ENCODE data around the gene ZBTB46.
"Not testable (repeated sequence)": the region's sequence is repeated elsewhere in the genome, so short reads cannot be mapped to it uniquely, and the experiment has no call there.

ZBTB46 gene

GRCh38 chr20:63734946-63735858 is 95.9 kb downstream of the ZBTB46 start:
- no peak for DNase-seq (ENCODE audit: low spot score)

GRCh38 chr20:63734111-63734945 is 96.7 kb downstream of the ZBTB46 start:
- no peak for DNase-seq (ENCODE audit: low spot score)

GRCh38 chr20:63733579-63734081 is 97.4 kb downstream of the ZBTB46 start:
- no peak for DNase-seq (ENCODE audit: low spot score)

GRCh38 chr20:63733117-63733516 is 97.9 kb downstream of the ZBTB46 start:
- no peak for DNase-seq (ENCODE audit: low spot score)

- no peak for DNase-seq (ENCODE audit: low spot score)
Observed at GRCh38 chr20:63732118-63733095, 98.7 kb downstream of the ZBTB46 start.

- no peak for DNase-seq (ENCODE audit: low spot score)
Observed at GRCh38 chr20:63731410-63731809, 99.7 kb downstream of the ZBTB46 start.

GRCh38 chr20:63730189-63730733 is 100.8 kb downstream of the ZBTB46 start:
- not testable (repeated sequence) for DNase-seq (ENCODE audit: low spot score)

GRCh38 chr20:63722967-63723622 is 108.0 kb downstream of the ZBTB46 start:
- not testable (repeated sequence) for DNase-seq (ENCODE audit: low spot score)

GRCh38 chr20:63718996-63719395 is 112.1 kb downstream of the ZBTB46 start:
- DNase-seq (ENCODE audit: low spot score) = no peak

- no peak for DNase-seq (ENCODE audit: low spot score)
Observed at GRCh38 chr20:63714858-63715257, 116.2 kb downstream of the ZBTB46 start.

- DNase-seq (ENCODE audit: low spot score) = no peak
Observed at GRCh38 chr20:63712191-63712590, 118.9 kb downstream of the ZBTB46 start.

- DNase-seq (ENCODE audit: low spot score) = no peak
Observed at GRCh38 chr20:63711085-63711645, 119.9 kb downstream of the ZBTB46 start.

- DNase-seq (ENCODE audit: low spot score) = no peak
Observed at GRCh38 chr20:63709149-63709527, 121.9 kb downstream of the ZBTB46 start.

- DNase-seq (ENCODE audit: low spot score) = no peak
Observed at GRCh38 chr20:63708301-63709148, 122.5 kb downstream of the ZBTB46 start.

- peak; percentile 98 for DNase-seq (ENCODE audit: low spot score)
Observed at GRCh38 chr20:63707558-63708300, 123.3 kb downstream of the ZBTB46 start, which contains the start of the genes ARFRP1 and ZGPAT. Gene ARFRP1 (minus strand): TSS chr20:63707976. CDS start chr20:63707091, 885 bp downstream. Gene ZGPAT (plus strand): TSS chr20:63708039. CDS start chr20:63708581, 542 bp downstream.

- DNase-seq (ENCODE audit: low spot score) = peak; percentile 49
Observed at GRCh38 chr20:63706852-63707557, 124.1 kb downstream of the ZBTB46 start.

GRCh38 chr20:63706027-63706695 is 124.9 kb downstream of the ZBTB46 start:
- DNase-seq (ENCODE audit: low spot score) = no peak
